Activated naive CD8-positive, alpha-beta T cell treated with anti-CD3 and anti-CD28 coated beads, Interleukin-2, amount 10 ng/mL, durations not matched to agents 7 days and 5 days (primary cell): ENCODE measurements around the gene EMC8. TPM values are rescaled to one million over a fixed set of nuclear protein-coding genes. Genes with fewer than 3 reads are reported as not detected.

Source experiments
- ATAC-seq: fragments of 150-1000 bp; cut with Tn5 transposase; one replicate; pipeline ENCODE4 v1.10.0; 2021; ENCODE audit warnings: low read depth, moderate library complexity
- POLR2A ChIA-PET: fragments of 350-600 bp; sonication (Branson Sonifier 250); formaldehyde crosslinking; loops from one replicate; lab custom pipeline; 2021; ENCODE audit warnings: antibody characterized with exemption; lab: Charles Lee
- DNase-seq: peaks from one replicate; pipeline ENCODE4 v3.0.0; 2021
- H3K27ac Mint-ChIP-seq: one replicate; pipeline ENCODE4 v1.8.0; 2022; ENCODE audit warnings: mild to moderate bottlenecking, mixed read lengths
- H3K27me3 Mint-ChIP-seq: one replicate; pipeline ENCODE4 v1.8.0; 2022; ENCODE audit warnings: mild to moderate bottlenecking, moderate library complexity, mixed read lengths
- H3K36me3 Mint-ChIP-seq: one replicate; pipeline ENCODE4 v1.8.0; 2021; ENCODE audit warnings: mild to moderate bottlenecking, mixed read lengths
- H3K4me1 Mint-ChIP-seq: one replicate; pipeline ENCODE4 v1.8.0; 2021; ENCODE audit warnings: mixed read lengths
- H3K4me3 Mint-ChIP-seq: one replicate; pipeline ENCODE4 v1.8.0; 2022; ENCODE audit warnings: mild to moderate bottlenecking, moderate library complexity, mixed read lengths
- H3K9me3 Mint-ChIP-seq: one replicate; pipeline ENCODE4 v1.8.0; 2021; ENCODE audit warnings: mixed read lengths
- total RNA-seq, 2 experiments: library from RNA; stranded (reverse); gene quantifications; one replicate each; pipeline ENCODE4 v1.2.3, GENCODE V29; 2021

EMC8 gene
- total RNA-seq, 2 experiments from 2014 or later = 29.2 to 34.1 TPM

DNA sequence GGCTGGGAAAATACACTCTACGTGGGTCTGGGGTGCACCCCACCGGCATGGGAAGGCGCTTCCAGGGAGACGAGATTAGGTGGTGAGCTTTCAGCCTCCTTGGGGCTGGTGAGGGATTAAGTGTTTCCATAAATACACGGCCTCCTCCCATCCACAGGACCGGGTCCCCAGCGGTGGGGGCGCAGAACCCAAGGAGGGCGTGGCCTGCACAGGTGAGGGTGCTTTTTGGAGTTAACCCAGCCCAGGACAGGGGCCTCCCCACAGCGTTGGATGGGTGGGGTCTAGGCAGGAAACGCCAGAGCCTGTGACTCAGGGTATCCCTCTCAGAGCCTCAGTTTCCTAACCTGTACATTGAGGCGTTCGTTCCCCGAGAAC, 49.6 kb downstream of the EMC8 start:
- no peak for DNase-seq
- peaks cover 10% of the 10 kb centered on the region for H3K4me1 Mint-ChIP-seq
- no peaks in the 10 kb centered on the region for H3K9me3 Mint-ChIP-seq
- H3K27ac Mint-ChIP-seq = no peak overlapping the region
- peak overlapping the region; percentile 84 for H3K4me3 Mint-ChIP-seq
- no peaks in the 10 kb centered on the region for H3K36me3 Mint-ChIP-seq
- H3K27me3 Mint-ChIP-seq = peaks cover 38% of the 10 kb centered on the region
- POLR2A ChIA-PET = no interaction called here
- ATAC-seq = peak; percentile 14

DNA sequence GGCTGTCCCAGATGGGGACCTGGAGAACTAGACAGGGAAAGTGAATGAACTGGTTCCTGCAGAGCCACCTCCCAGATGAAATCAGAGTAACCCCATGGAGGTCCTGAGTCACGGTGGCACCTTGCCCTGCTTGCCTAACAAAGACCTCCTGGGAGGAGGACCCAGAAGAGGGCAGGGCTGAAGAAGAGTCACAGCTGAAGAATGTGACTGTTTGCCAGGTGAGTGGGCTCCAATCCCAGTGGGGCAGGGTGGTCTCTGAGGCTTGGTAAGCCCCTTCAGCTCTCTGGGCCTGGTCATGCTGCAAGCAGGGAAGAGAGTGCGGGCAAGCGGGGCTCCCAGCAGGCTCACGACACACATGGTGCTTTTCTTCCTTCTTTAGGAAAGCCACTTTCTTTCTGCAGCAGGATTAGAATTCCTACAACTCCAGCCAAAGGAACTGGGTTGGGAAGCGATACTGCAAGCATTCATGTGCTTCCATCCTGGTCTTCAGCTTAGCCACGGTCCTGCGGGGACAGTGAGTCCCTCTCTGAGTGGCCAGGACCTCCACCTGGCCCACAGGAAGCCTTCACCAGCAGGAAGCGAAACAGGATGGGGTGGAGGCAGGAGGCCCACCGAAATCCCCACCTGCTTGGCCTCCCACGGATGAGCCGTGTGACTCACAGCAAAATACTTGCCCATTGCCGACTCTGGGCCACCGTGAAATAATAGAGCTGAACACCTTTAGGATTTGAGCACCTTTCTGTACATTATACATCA, 52.7 kb downstream of the EMC8 start:
- Mint-ChIP-seq H3K27ac (no peak overlapping the region), H3K27me3 (peaks cover 23% of the 10 kb centered on the region), H3K4me3 (no peak overlapping the region), H3K36me3 (no peaks in the 10 kb centered on the region), H3K9me3 (no peaks in the 10 kb centered on the region), H3K4me1 (peaks cover 10% of the 10 kb centered on the region)
- POLR2A ChIA-PET = interaction anchor here (1.5 kb wide), 1 partner anchor 12 kb away, joined by 3 read pairs; no protein-coding TSS in a partner anchor
- no peak for DNase-seq
- ATAC-seq = no peak

DNA sequence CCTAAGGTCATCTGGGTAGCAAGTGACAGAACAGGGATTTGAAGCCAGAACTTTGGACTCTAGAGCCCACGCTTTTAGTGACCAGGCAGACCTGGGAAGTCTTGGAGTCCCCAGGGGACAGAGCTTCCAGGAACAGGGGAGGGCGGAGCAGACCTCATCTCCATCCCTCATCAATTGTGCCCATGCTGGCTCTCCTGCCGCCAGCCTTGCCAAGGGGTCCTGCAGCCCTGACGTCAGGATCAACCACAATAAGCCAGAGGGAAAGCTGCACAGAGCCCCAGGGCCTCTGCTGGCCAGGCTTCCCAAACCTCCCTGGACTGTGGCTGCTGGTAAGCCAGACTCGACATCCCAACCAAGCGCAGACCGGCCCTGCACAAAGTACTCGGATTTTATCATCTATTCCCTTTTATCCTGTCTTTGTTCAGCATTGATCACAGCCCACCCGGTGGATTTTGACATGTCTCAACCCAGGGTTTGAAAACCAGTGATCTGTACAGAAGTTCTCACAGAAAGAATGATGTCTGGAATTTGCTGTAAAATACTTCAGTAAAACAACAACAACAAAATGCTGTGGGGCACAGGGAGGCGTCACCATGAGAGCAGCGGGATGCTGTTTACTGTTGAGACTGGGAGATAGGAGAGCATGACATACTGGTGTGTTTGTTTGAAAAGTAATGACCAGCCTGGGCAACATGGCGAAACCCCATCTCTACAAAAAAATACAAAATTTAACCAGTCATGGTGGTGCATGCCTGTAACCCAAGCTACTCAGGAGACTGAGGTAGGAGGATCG, 60.2 kb downstream of the EMC8 start:
- no peak for ATAC-seq
- H3K27ac Mint-ChIP-seq = no peak overlapping the region

DNA sequence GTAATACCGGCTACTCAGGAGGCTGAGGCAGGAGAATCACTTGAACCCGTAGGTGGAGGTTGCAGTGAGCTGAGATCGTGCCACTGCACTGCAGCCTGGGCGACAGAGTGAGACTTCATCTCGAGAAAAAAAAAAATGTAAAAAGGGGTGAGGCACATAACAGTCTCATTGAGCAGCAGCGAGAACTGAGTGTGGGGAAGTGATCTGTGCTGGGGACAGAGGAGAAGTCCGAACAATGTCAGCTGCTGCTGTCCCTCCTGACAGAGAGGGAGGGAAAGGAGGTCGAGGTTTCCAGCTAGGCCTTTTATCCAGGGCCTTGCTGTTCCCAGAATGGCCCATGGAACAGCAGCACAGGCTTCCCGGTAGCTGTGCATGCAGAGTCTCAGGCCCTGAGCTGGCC, 62.4 kb downstream of the EMC8 start:
- DNase-seq (no peak), ATAC-seq (no peak)
- POLR2A ChIA-PET = no interaction called here
- H3K36me3 Mint-ChIP-seq = no peaks in the 10 kb centered on the region
- H3K27me3 Mint-ChIP-seq = peaks cover 2% of the 10 kb centered on the region
- no peak overlapping the region for H3K27ac Mint-ChIP-seq
- no peak overlapping the region for H3K4me3 Mint-ChIP-seq
- H3K9me3 Mint-ChIP-seq = no peaks in the 10 kb centered on the region
- H3K4me1 Mint-ChIP-seq = peaks cover 16% of the 10 kb centered on the region

More for the DNA sequence above, 60.2 kb downstream of the EMC8 start:
- POLR2A ChIA-PET = no interaction called here
- Mint-ChIP-seq H3K9me3 (no peaks in the 10 kb centered on the region), H3K27me3 (peaks cover 2% of the 10 kb centered on the region), H3K4me1 (peaks cover 16% of the 10 kb centered on the region), H3K36me3 (no peaks in the 10 kb centered on the region), H3K4me3 (no peak overlapping the region)
- no peak for DNase-seq

DNA sequence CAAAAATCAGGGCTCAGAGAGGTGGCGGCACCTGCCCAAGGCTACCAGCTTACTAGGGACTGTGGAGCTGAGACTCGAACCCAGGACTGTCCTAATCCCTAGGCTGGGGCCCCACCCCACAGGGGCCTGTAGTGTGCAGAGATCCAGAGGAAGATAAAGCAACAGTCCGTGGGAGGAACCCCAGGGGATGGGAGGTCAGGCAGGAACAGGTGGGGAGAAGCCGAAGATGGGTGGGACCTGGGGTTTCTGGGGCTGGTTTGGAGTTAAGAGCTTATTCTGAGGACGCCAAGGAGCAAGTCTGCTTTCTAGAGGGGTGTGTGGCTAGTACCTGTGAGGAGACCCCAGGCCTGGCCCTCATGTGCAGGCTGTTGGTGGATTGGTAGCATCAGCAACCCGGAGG, 63.4 kb downstream of the EMC8 start:
- POLR2A ChIA-PET = no interaction called here
- Mint-ChIP-seq H3K9me3 (no peaks in the 10 kb centered on the region), H3K27ac (peak overlapping the region; percentile 74), H3K4me3 (peak overlapping the region; percentile 67), H3K36me3 (no peaks in the 10 kb centered on the region), H3K4me1 (peaks cover 16% of the 10 kb centered on the region), H3K27me3 (peaks cover 2% of the 10 kb centered on the region)
- ATAC-seq (no peak), DNase-seq (no peak)

DNA sequence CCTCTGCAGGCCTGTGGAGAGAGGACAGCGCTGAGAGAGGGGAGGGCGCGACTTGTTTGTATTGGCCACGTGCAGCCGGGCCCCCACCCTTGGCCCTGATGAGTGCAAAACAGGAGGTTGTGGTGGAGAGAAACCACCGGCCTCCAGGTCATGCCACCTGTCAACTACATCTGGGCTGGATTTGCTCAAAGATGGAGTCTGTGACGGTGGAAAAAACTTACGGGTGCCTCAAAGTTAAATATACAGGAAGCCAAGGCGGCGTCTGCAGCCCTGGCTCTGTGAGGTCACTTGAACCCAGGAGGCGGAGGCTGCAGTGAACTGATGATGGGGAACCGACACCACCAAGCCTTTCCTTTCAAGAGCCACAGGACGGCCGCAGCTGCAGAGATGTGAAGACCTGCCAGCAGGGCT, 64.1 kb downstream of the EMC8 start:
- DNase-seq (peak; percentile 72), ATAC-seq (peak; percentile 89)
- H3K4me3 Mint-ChIP-seq = peak overlapping the region; percentile 67
- H3K9me3 Mint-ChIP-seq = no peaks in the 10 kb centered on the region
- POLR2A ChIA-PET = interaction anchor here (1.2 kb wide), 1 partner anchor 11 kb away, joined by 3 read pairs; no protein-coding TSS in a partner anchor
- H3K4me1 Mint-ChIP-seq = peaks cover 16% of the 10 kb centered on the region
- peak overlapping the region; percentile 74 for H3K27ac Mint-ChIP-seq
- no peaks in the 10 kb centered on the region for H3K36me3 Mint-ChIP-seq
- H3K27me3 Mint-ChIP-seq = peaks cover 2% of the 10 kb centered on the region

DNA sequence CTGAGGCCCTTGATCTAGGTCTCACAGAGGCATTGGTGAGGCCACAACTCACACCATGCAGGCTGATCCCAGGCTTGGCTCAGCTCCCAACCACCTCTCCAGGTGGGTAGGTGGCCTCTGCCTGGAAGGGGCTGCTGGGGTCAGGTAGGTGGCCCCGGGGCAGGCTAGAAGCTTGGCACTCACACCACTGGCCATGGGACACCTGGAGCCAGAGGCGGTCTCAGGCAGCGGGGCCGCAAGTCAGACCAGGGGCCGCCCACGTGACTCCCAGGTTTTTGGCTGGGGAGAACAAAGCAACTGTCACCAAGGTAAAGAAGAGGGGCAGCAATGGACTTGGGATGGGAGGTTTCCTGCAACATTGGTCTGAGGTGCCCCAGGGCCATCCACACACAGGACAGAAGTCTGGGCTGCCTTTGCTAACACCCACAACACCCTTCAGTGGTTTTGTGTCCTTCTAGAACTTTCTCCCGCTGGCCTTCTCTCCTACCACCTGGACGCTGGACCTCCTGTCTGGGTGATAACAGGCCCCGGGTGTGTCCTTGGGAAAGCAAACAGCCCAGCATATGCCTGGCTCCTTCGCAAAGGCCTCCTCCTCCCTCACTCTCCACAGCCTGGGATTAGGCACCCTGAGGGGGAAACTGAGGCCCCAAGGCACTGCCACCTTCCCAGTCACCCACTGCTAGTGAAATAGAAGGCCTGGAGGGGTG, 64.9 kb downstream of the EMC8 start:
- H3K4me1 Mint-ChIP-seq = peaks cover 16% of the 10 kb centered on the region
- DNase-seq = no peak
- no peaks in the 10 kb centered on the region for H3K9me3 Mint-ChIP-seq
- ATAC-seq = no peak
- H3K4me3 Mint-ChIP-seq = peak overlapping the region; percentile 67
- H3K27ac Mint-ChIP-seq = peak overlapping the region; percentile 74
- H3K36me3 Mint-ChIP-seq = no peaks in the 10 kb centered on the region
- H3K27me3 Mint-ChIP-seq = peaks cover 2% of the 10 kb centered on the region
- POLR2A ChIA-PET = interaction anchor here (1.2 kb wide), 2 partner anchors 11 to 45 kb away, joined by 3 read pairs; no protein-coding TSS in a partner anchor

DNA sequence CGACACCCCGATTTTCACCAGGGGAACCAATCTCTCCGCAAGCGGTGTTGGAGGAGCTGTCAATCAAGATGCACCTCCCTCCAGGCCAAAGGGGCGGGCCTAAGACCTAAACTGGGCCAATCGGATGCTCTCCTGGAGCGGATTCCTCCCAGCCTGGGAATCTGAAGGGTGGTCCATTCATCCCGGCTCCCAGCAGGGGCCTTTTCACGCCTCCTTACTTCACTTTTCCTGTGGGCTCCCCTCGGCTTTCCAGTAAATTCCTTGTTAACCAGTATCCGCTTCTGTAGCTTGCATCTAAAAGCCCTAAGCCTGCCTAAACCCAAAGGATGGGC, 65.5 kb downstream of the EMC8 start:
- Mint-ChIP-seq H3K36me3 (no peaks in the 10 kb centered on the region), H3K4me1 (peaks cover 16% of the 10 kb centered on the region), H3K9me3 (no peaks in the 10 kb centered on the region), H3K27ac (no peak overlapping the region), H3K4me3 (no peak overlapping the region), H3K27me3 (peaks cover 2% of the 10 kb centered on the region)
- ATAC-seq = no peak
- DNase-seq = no peak
- POLR2A ChIA-PET = interaction anchor here (1.2 kb wide), 1 partner anchor 44 kb away, joined by 3 read pairs; no protein-coding TSS in a partner anchor

DNA sequence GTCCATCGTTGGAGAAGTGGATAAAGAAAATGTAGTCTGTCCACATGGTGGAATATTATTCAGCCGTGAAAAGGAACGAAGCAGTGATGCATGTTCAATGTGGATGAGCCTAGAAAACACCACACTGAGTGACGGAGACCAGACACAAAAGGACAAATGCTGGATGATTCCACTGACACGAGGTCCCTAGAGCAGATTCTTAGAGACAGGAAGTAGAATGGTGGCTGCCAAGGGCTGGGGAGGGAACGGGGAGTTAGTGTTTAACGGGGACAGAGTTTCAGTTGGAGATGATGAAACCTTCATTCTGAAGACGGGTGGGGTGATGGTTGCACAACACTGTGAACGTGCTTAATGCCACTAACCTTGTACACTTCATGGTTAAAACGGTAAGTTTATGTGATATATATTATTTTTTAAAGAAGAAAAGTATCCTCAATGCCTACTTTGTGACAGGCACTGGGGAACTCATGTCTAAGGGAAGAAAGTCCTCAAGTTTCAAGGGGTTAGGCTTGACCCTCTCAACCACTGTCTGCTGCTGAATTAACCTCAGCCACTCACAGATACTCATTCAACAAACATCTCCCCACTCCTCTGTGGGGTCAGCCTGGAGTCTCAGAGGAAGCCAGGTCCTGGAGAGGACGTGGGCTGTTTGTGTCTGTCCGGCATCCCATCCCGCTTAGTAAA, 66.0 kb downstream of the EMC8 start:
- DNase-seq = no peak
- H3K4me1 Mint-ChIP-seq = peaks cover 16% of the 10 kb centered on the region
- no peak overlapping the region for H3K27ac Mint-ChIP-seq
- no peak overlapping the region for H3K4me3 Mint-ChIP-seq
- POLR2A ChIA-PET = interaction anchor here (1.2 kb wide), 1 partner anchor 44 kb away, joined by 3 read pairs; no protein-coding TSS in a partner anchor
- no peaks in the 10 kb centered on the region for H3K9me3 Mint-ChIP-seq
- H3K27me3 Mint-ChIP-seq = peaks cover 2% of the 10 kb centered on the region
- H3K36me3 Mint-ChIP-seq = no peaks in the 10 kb centered on the region
- ATAC-seq = no peak

DNA sequence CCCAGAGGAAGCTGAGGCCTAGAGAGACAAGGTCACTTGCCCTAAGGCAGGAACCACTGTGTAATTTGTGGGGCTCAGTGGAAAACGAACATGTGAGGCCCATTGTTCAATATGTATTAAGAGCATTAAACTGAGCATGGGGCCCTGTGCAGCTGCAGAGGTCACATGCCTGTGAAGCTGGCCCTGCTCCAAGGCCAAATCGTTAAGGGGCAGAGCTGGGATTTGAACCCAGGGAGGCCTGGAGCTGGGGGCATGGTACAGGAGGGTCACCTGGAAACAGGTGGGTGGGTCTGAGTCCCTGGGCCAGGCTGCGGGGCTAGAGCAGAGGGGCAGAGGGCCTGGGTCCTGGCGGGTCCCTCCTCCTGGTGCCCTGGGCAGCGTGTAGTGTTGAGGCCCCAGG, 68.2 kb downstream of the EMC8 start:
- Mint-ChIP-seq H3K27me3 (no peaks in the 10 kb centered on the region), H3K36me3 (no peaks in the 10 kb centered on the region), H3K9me3 (no peaks in the 10 kb centered on the region), H3K4me1 (peaks cover 13% of the 10 kb centered on the region), H3K4me3 (no peak overlapping the region), H3K27ac (no peak overlapping the region)
- no peak for ATAC-seq
- POLR2A ChIA-PET = no interaction called here
- DNase-seq = no peak

DNA sequence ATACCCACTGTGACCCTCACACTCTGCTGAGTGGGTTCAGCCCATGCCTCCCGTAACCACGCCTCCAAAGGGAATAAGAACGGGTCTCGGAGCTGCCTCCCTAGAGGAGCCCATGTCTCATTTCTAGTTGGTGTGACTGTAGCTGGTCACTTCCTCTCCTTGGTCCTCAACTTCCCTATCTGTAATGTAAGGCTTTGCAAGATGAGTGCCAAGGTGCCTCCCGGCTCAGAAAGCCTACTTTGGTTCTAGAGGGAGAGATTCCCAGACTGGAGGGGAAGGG, 69.2 kb downstream of the EMC8 start:
- ATAC-seq = no peak
- H3K4me3 Mint-ChIP-seq = no peak overlapping the region
- H3K4me1 Mint-ChIP-seq = peaks cover 2% of the 10 kb centered on the region
- POLR2A ChIA-PET = no interaction called here
- H3K27ac Mint-ChIP-seq = no peak overlapping the region
- DNase-seq = no peak
- H3K36me3 Mint-ChIP-seq = no peaks in the 10 kb centered on the region
- no peaks in the 10 kb centered on the region for H3K27me3 Mint-ChIP-seq
- H3K9me3 Mint-ChIP-seq = no peaks in the 10 kb centered on the region

DNA sequence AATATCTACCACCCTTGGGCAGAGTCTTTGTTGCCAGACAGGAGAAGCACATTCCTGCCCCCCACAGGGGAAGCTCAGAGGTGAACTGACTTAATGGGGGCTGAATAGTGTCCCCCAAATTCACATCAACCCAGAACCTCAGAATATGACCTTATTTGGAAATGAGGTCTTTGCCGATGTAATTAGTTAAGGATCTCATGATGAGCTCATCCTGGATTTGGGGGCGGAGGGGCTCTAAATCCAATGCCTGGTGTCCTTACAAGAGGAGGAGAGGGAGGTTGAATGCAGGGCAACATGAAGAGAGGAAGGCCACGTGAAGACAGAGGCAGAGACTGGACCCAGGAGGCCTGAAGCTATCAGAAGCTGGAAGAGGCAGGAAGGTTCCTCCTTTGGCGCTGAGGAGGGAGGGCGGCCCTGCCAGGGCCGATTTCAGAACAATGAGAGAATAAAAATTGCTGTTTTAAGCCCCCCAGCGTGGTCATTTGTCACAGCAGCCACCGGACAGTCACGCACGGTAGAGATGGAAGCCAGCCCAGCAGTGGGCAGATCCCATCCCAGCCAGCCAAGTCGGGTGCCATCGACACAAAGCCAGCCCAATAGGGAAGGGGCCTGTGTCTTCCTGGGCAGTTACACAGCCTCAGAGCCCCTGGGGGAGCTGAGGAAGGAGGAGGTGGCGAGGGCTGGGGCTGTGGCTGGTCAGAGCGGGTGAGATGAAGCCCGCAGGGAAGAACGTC, 69.7 kb downstream of the EMC8 start:
- Mint-ChIP-seq H3K36me3 (no peaks in the 10 kb centered on the region), H3K9me3 (no peaks in the 10 kb centered on the region), H3K27me3 (no peaks in the 10 kb centered on the region), H3K4me1 (no peaks in the 10 kb centered on the region), H3K27ac (no peak overlapping the region), H3K4me3 (no peak overlapping the region)
- DNase-seq (no peak), ATAC-seq (no peak)
- POLR2A ChIA-PET = no interaction called here
